Transverse colon (tissue), 4 donors: Measurements from ENCODE around the gene LARGE1. TPM values are rescaled to one million over a fixed set of nuclear protein-coding genes. Genes with fewer than 3 reads are reported as not detected.

Source experiments
- DNase-seq: peaks from one replicate; pipeline ENCODE4 v3.0.0-alpha.2; 2019
- H3K27ac ChIP-seq, 4 donors: fragments of 200-600 bp; sonication (generic); 2 replicates each; pipeline ENCODE4 v1.5.1; 2016 to 2018; ENCODE audit warnings: inconsistent platforms in 4 of 4
- H3K27me3 ChIP-seq: fragments of 200-600 bp; sonication (generic); 2 replicates; pipeline ENCODE4 v1.5.1; 2017; ENCODE audit warnings: inconsistent platforms
- H3K36me3 ChIP-seq, 4 donors: fragments of 200-600 bp; sonication (generic); 2 replicates each; pipeline ENCODE4 v1.5.1; 2017 to 2019; ENCODE audit warnings: inconsistent platforms in 4 of 4
- H3K4me1 ChIP-seq, 4 donors: fragments of 200-600 bp; sonication (generic); 2 replicates each; pipeline ENCODE4 v1.5.1; 2017 to 2020; ENCODE audit warnings: inconsistent platforms in 4 of 4
- H3K4me3 ChIP-seq, 4 donors: fragments of 200-600 bp; sonication (generic); 1 replicate in 1 of 4; 2 replicates in 3 of 4; pipeline versions ENCODE4 v1.5.1 to v1.6.1; 2017 to 2019; ENCODE audit warnings: inconsistent platforms in 4 of 4
- H3K9me3 ChIP-seq, 2 donors: fragments of 200-600 bp; sonication (generic); 2 replicates each; pipeline ENCODE4 v1.5.1; 2017 to 2019; ENCODE audit warnings: inconsistent platforms in 2 of 2
- EP300 ChIP-seq: sonication (generic); formaldehyde crosslinking; IDR thresholded peaks from one replicate; pipeline ENCODE4 v1.6.1; 2017; ENCODE audit warnings: antibody characterized with exemption, low read depth
- POLR2A ChIP-seq: fragments of 450-650 bp; IDR thresholded peaks from one replicate; pipeline ENCODE4 v1.6.1; 2016; ENCODE audit warnings: antibody characterized with exemption, mild to moderate bottlenecking, moderate library complexity
- POLR2AphosphoS5 ChIP-seq, 3 donors: sonication (generic); formaldehyde crosslinking; IDR thresholded peaks; one replicate each; pipeline ENCODE4 v1.6.1; 2016; ENCODE audit warnings: antibody characterized with exemption in 3 of 3
- WGBS, 2 donors: methylation state at CpG; one replicate each; pipeline ENCODE4 v1.1.5; 2018; ENCODE audit warnings: low coverage in 1 of 2; 5-methylcytosine and 5-hydroxymethylcytosine counted together
- in situ Hi-C, 4 donors: fragments of 200-750 bp; cut with MboI; loops; one replicate each; pipeline versions ENCODE4 v1.15.0 to v1.15.1; 2017; ENCODE audit warnings: low sequenced_read_pairs in 3 of 4, low pct_ligation_motif_present in 1 of 4, low pct_unique_long_range_greater_than_20kb in 1 of 4
- intact Hi-C: fragments of 100-400 bp; cut with DNase I; formaldehyde crosslinking; loops from one replicate; pipeline ENCODE4 v1.15.1; 2023; ENCODE audit warnings: low total_unique reads
- total RNA-seq, 4 donors: library from RNA; depleted of rRNA; stranded (reverse); fragments of >200 nt; gene quantifications; one replicate each; pipeline ENCODE4 v1.1.0, GENCODE V29; 2016
- TF ChIP-seq, protein P1 (sequence below), 5 experiments: fragments of 200-600 bp in 3 of 5; fragments of 450-650 bp in 2 of 5; sonication (generic) in 3 of 5; IDR thresholded peaks; 1 replicate in 2 of 5; 2 replicates in 3 of 5; pipeline ENCODE4 v1.5.1; 2016 to 2017; ENCODE audit warnings: antibody characterized with exemption in 5 of 5, inconsistent platforms in 3 of 5, mild to moderate bottlenecking in 2 of 5, moderate library complexity in 1 of 5

LARGE1 gene
- total RNA-seq, 4 donors from 2014 or later = 46.5 to 304 (median 80.5) TPM

GRCh38 chr22:33459137-33459536 is 461.1 kb downstream of the LARGE1 start:
- TF ChIP-seq POLR2AphosphoS5 (IDR thresholded peaks at IDR 0.05) (no peak), EP300 (no peak), POLR2A (no peak)
- TF ChIP-seq, protein P1, sequence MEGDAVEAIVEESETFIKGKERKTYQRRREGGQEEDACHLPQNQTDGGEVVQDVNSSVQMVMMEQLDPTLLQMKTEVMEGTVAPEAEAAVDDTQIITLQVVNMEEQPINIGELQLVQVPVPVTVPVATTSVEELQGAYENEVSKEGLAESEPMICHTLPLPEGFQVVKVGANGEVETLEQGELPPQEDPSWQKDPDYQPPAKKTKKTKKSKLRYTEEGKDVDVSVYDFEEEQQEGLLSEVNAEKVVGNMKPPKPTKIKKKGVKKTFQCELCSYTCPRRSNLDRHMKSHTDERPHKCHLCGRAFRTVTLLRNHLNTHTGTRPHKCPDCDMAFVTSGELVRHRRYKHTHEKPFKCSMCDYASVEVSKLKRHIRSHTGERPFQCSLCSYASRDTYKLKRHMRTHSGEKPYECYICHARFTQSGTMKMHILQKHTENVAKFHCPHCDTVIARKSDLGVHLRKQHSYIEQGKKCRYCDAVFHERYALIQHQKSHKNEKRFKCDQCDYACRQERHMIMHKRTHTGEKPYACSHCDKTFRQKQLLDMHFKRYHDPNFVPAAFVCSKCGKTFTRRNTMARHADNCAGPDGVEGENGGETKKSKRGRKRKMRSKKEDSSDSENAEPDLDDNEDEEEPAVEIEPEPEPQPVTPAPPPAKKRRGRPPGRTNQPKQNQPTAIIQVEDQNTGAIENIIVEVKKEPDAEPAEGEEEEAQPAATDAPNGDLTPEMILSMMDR (IDR thresholded peaks at IDR 0.05) = no peak
- in situ Hi-C loops = no loop called here
- intact Hi-C loops = no loop called here

DNA sequence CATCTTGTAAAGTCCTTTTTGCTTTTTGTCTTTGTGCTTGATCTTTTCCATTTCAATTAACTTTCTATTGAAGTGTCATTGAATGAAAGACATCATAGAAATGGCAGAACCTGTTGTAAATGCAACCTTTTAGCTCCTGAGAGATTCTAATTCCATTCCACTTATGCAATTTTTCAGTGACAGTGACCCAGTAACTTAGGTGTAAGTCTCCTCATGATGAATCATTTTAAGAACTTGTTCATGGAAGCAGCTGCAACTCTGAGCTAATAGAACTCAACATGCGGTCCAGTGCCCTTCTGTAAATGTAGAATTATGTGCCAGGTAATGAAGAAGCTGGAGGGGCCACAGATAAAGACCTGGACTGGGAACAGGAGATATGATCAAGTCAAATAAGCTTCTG is 463.8 kb downstream of the LARGE1 start:
- no peak for DNase-seq
- Histone ChIP-seq H3K4me1 (no peaks in the 10 kb centered on the region), H3K27me3 (no peaks in the 10 kb centered on the region), H3K4me3 (no peak overlapping the region), H3K9me3 (no peaks in the 10 kb centered on the region), H3K36me3 (no peaks in the 10 kb centered on the region), H3K27ac (no peak overlapping the region)
- intact Hi-C loops (no loop called here), in situ Hi-C loops (no loop called here)
- TF ChIP-seq EP300 = no peak
- 93 to 100% methylated on average over 1 of the region's 1 CpG for WGBS, 2 donors

More at GRCh38 chr22:33459137-33459536, 461.1 kb downstream of the LARGE1 start:
- DNase-seq = no peak
- H3K4me1 ChIP-seq = no peaks in the 10 kb centered on the region
- no peaks in the 10 kb centered on the region for H3K27me3 ChIP-seq
- H3K36me3 ChIP-seq = no peaks in the 10 kb centered on the region
- H3K9me3 ChIP-seq = peaks cover 7 to 9% of the 10 kb centered on the region in 2 donors
- no peak overlapping the region for H3K4me3 ChIP-seq
- H3K27ac ChIP-seq = no peak overlapping the region
- WGBS, 2 donors = 87 to 97% methylated on average over 6 of the region's 6 CpGs

DNA sequence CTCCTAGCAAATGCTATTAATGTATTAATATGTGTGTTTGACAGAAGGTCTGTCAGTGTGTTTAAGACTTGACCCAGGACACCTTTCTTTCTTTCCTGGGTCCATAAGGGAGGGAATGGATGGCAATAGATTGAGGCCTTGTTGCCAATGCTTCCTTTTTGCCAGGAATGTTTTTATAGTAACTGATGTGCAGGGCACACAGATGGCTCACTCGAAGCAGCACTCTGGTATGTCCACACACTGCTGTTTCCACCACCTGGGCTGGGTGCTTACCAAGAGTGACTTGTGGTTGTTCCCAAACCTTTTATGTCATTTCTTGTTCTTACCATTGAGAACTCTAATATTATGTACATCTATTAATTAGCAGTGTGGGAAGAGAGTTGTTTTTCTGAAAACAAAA is 465.2 kb downstream of the LARGE1 start:
- 90 to 100% methylated on average over 1 of the region's 1 CpG for WGBS, 2 donors
- Histone ChIP-seq H3K36me3 (no peaks in the 10 kb centered on the region), H3K4me1 (no peaks in the 10 kb centered on the region), H3K27me3 (no peaks in the 10 kb centered on the region), H3K4me3 (no peak overlapping the region), H3K9me3 (no peaks in the 10 kb centered on the region), H3K27ac (no peak overlapping the region)
- TF ChIP-seq, protein P1 (IDR thresholded peaks at IDR 0.05) = no peak
- TF ChIP-seq EP300 = no peak
- TF ChIP-seq POLR2A = no peak
- no peak for TF ChIP-seq POLR2AphosphoS5 (IDR thresholded peaks at IDR 0.05)
- in situ Hi-C loops = no loop called here
- DNase-seq = no peak
- intact Hi-C loops = no loop called here

GRCh38 chr22:33451866-33452469 is 468.3 kb downstream of the LARGE1 start:
- Histone ChIP-seq H3K4me3 (no peak overlapping the region), H3K27ac (no peak overlapping the region), H3K9me3 (no peaks in the 10 kb centered on the region), H3K27me3 (no peaks in the 10 kb centered on the region), H3K4me1 (no peaks in the 10 kb centered on the region), H3K36me3 (no peaks in the 10 kb centered on the region)
- no peak for DNase-seq
- in situ Hi-C loops = no loop called here
- 68 to 69% methylated on average over 5 to 6 of the region's 6 CpGs for WGBS, 2 donors
- intact Hi-C loops = no loop called here
- TF ChIP-seq EP300 (no peak), POLR2AphosphoS5 (IDR thresholded peaks at IDR 0.05) (no peak)
- TF ChIP-seq, protein P1 (IDR thresholded peaks at IDR 0.05) = no peak

- in situ Hi-C loops (no loop called here), intact Hi-C loops (no loop called here)
- Histone ChIP-seq H3K4me3 (no peak overlapping the region), H3K36me3 (no peaks in the 10 kb centered on the region), H3K9me3 (no peaks in the 10 kb centered on the region), H3K4me1 (no peaks in the 10 kb centered on the region), H3K27ac (no peak overlapping the region), H3K27me3 (no peaks in the 10 kb centered on the region)
- no peak for DNase-seq
- 86% methylated on average over 6 of the region's 6 CpGs; no CpG with 5 or more reads in 1 of the 2 donors for WGBS, 2 donors
- TF ChIP-seq POLR2AphosphoS5 (IDR thresholded peaks at IDR 0.05) (no peak), EP300 (no peak), POLR2A (no peak)
- TF ChIP-seq, protein P1 (IDR thresholded peaks at IDR 0.05) = no peak
Observed at GRCh38 chr22:33450756-33451155, 469.5 kb downstream of the LARGE1 start.
